Rectal smooth muscle tissue (tissue), 1 donor: Measurements from ENCODE around the gene DSN1.
"Not testable (repeated sequence)": the region's sequence is repeated elsewhere in the genome, so short reads cannot be mapped to it uniquely, and the experiment has no call there.

Experiments
- H3K27ac ChIP-seq: one replicate; pipeline ENCODE4 v1.7.0; 2013; ENCODE audit warnings: low read depth, low read length, inconsistent platforms
- H3K27me3 ChIP-seq: one replicate; pipeline ENCODE4 v1.7.0; 2013; ENCODE audit warnings: low read length; ENCODE audit not compliant: control insufficient read depth, insufficient read depth
- H3K36me3 ChIP-seq: one replicate; pipeline ENCODE4 v1.7.0; 2013; ENCODE audit warnings: low read length; ENCODE audit not compliant: control insufficient read depth, insufficient read depth
- H3K4me1 ChIP-seq: one replicate; pipeline ENCODE4 v1.7.0; 2013; ENCODE audit warnings: low read length; ENCODE audit not compliant: control insufficient read depth, insufficient read depth
- H3K4me3 ChIP-seq: one replicate; pipeline ENCODE4 v1.7.0; 2013; ENCODE audit warnings: low read length
- H3K9ac ChIP-seq: one replicate; pipeline ENCODE4 v1.7.0; 2013; ENCODE audit warnings: low read length

Gene DSN1

GRCh38 chr20:36808317-36809257 lies 35.0 kb upstream of the DSN1 start:
- H3K36me3 ChIP-seq: peaks cover 28% of the 10 kb centered on the region
- H3K9ac ChIP-seq: no peak overlapping the region
- H3K4me1 ChIP-seq: no peaks in the 10 kb centered on the region
- no peaks in the 10 kb centered on the region for H3K27me3 ChIP-seq
- H3K27ac ChIP-seq: no peak overlapping the region
- no peak overlapping the region for H3K4me3 ChIP-seq

- Histone ChIP-seq H3K27ac (no peak overlapping the region), H3K27me3 (no peaks in the 10 kb centered on the region), H3K9ac (no peak overlapping the region), H3K4me1 (no peaks in the 10 kb centered on the region), H3K4me3 (no peak overlapping the region), H3K36me3 (peaks cover 27% of the 10 kb centered on the region)
These were observed 32.5 kb upstream of the DSN1 start for GRCh38 chr20:36806049-36806448.

GRCh38 chr20:36805396-36805795 lies 31.8 kb upstream of the DSN1 start:
- no peak overlapping the region for H3K9ac ChIP-seq

GRCh38 chr20:36804425-36804824 lies 30.9 kb upstream of the DSN1 start:
- no peaks in the 10 kb centered on the region for H3K4me1 ChIP-seq
- no peak overlapping the region for H3K27ac ChIP-seq
- H3K36me3 ChIP-seq: peaks cover 30% of the 10 kb centered on the region
- no peak overlapping the region for H3K9ac ChIP-seq
- no peaks in the 10 kb centered on the region for H3K27me3 ChIP-seq
- H3K4me3 ChIP-seq: no peak overlapping the region

More at GRCh38 chr20:36805396-36805795, 31.8 kb upstream of the DSN1 start:
- Histone ChIP-seq H3K27ac (no peak overlapping the region), H3K4me3 (no peak overlapping the region), H3K27me3 (no peaks in the 10 kb centered on the region), H3K4me1 (no peaks in the 10 kb centered on the region), H3K36me3 (peaks cover 27% of the 10 kb centered on the region)

GRCh38 chr20:36802326-36803222 lies 29.0 kb upstream of the DSN1 start:
- Histone ChIP-seq H3K9ac (no peak overlapping the region), H3K27ac (no peak overlapping the region), H3K36me3 (peaks cover 33% of the 10 kb centered on the region), H3K27me3 (no peaks in the 10 kb centered on the region), H3K4me1 (no peaks in the 10 kb centered on the region), H3K4me3 (no peak overlapping the region)

GRCh38 chr20:36800410-36800809 lies 26.8 kb upstream of the DSN1 start:
- Histone ChIP-seq H3K27me3 (no peaks in the 10 kb centered on the region), H3K27ac (no peak overlapping the region), H3K9ac (no peak overlapping the region), H3K36me3 (peaks cover 31% of the 10 kb centered on the region), H3K4me3 (no peak overlapping the region), H3K4me1 (no peaks in the 10 kb centered on the region)

GRCh38 chr20:36799313-36799712 lies 25.8 kb upstream of the DSN1 start:
- peaks cover 27% of the 10 kb centered on the region for H3K36me3 ChIP-seq
- not testable (repeated sequence) for H3K27ac ChIP-seq, H3K4me1 ChIP-seq, H3K27me3 ChIP-seq, H3K4me3 ChIP-seq, H3K9ac ChIP-seq

- Histone ChIP-seq H3K36me3 (peaks cover 28% of the 10 kb centered on the region), H3K4me1 (no peaks in the 10 kb centered on the region), H3K27ac (no peak overlapping the region), H3K4me3 (no peak overlapping the region), H3K9ac (no peak overlapping the region), H3K27me3 (no peaks in the 10 kb centered on the region)
These were observed 23.3 kb upstream of the DSN1 start for GRCh38 chr20:36796875-36797274.

- Histone ChIP-seq H3K4me1 (no peaks in the 10 kb centered on the region), H3K36me3 (peaks cover 28% of the 10 kb centered on the region), H3K4me3 (no peak overlapping the region), H3K27ac (no peak overlapping the region), H3K9ac (no peak overlapping the region), H3K27me3 (no peaks in the 10 kb centered on the region)
These were observed 22.6 kb upstream of the DSN1 start for GRCh38 chr20:36796117-36796516.

GRCh38 chr20:36795691-36796090 lies 22.1 kb upstream of the DSN1 start:
- Histone ChIP-seq H3K4me3 (no peak overlapping the region), H3K27ac (no peak overlapping the region), H3K36me3 (peaks cover 28% of the 10 kb centered on the region), H3K27me3 (no peaks in the 10 kb centered on the region), H3K9ac (no peak overlapping the region), H3K4me1 (no peaks in the 10 kb centered on the region)

- H3K4me3 ChIP-seq: no peak overlapping the region
- peaks cover 21% of the 10 kb centered on the region for H3K36me3 ChIP-seq
- H3K27ac ChIP-seq: no peak overlapping the region
- no peaks in the 10 kb centered on the region for H3K4me1 ChIP-seq
- H3K27me3 ChIP-seq: no peaks in the 10 kb centered on the region
- no peak overlapping the region for H3K9ac ChIP-seq
These were observed 20.5 kb upstream of the DSN1 start for GRCh38 chr20:36794116-36794474.

- Histone ChIP-seq H3K4me1 (no peaks in the 10 kb centered on the region), H3K27ac (no peak overlapping the region), H3K4me3 (no peak overlapping the region), H3K36me3 (peaks cover 20% of the 10 kb centered on the region), H3K27me3 (no peaks in the 10 kb centered on the region), H3K9ac (no peak overlapping the region)
These were observed 19.9 kb upstream of the DSN1 start for GRCh38 chr20:36793294-36794115.
